GM12872 (cell line): ENCODE data around the gene KIRREL3.

ENCODE experiments used
- TF ChIP-seq, protein P1 (sequence below): IDR thresholded peaks from 3 replicates; pipeline ENCODE4 v1.5.1; 2011; ENCODE audit warnings: low read depth, mild to moderate bottlenecking, low read length, moderate library complexity; ENCODE audit not compliant: insufficient read depth

The KIRREL3 gene

DNA sequence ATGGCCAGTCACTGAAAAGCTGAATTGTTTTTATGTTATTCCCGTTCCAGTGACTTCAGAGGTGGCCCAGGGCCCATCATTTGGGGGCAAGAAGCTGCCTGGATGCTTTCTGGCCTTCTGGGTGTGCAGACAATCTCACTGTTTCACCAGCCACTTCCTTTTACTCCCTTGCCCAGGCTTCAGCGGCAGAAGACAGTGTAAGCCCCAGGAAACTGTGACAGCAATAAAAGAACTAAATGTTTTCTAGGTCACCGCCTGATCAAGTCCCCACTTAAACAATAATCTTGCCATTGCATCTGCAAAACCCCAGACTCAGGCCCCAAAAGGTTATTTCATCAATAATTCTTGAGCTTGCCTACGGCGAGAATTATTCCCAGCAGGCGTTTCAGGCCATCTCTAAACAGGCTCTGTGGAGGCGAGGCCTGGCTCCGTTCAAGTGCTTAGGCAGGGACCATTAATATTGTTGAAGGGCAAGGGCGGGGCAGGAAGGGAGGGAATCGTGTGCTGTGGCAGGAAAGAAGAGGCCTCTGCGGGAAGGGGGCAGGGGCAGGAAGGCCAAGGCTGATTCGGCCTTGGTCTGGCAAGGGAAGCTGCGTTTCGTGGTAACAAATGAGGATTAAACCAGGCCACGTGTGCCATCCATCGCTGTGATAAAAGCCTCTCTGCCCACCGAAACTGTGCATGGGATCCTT is 252.3 kb downstream of the KIRREL3 start:
- TF ChIP-seq, protein P1, sequence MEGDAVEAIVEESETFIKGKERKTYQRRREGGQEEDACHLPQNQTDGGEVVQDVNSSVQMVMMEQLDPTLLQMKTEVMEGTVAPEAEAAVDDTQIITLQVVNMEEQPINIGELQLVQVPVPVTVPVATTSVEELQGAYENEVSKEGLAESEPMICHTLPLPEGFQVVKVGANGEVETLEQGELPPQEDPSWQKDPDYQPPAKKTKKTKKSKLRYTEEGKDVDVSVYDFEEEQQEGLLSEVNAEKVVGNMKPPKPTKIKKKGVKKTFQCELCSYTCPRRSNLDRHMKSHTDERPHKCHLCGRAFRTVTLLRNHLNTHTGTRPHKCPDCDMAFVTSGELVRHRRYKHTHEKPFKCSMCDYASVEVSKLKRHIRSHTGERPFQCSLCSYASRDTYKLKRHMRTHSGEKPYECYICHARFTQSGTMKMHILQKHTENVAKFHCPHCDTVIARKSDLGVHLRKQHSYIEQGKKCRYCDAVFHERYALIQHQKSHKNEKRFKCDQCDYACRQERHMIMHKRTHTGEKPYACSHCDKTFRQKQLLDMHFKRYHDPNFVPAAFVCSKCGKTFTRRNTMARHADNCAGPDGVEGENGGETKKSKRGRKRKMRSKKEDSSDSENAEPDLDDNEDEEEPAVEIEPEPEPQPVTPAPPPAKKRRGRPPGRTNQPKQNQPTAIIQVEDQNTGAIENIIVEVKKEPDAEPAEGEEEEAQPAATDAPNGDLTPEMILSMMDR, result no peak

DNA sequence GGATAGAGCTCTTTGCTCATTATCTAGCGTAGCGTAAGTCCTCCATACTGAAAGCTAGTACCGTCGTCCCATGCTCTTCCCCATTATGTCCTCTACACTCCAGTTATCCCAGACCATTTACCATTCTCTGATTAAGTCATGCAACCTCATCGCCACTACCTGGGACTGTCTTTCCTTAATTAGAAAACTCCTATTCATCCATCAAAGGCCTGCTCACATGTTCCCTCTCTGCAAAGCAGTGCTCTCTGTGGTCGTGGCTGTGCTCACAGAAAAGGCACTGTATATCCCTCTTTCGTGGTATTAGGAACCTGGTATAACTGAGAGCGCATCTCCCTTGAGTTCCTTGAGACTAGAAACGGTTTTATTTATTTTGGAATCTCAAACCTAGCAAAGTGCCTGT is 253.3 kb downstream of the KIRREL3 start:
- TF ChIP-seq, protein P1, result no peak

DNA sequence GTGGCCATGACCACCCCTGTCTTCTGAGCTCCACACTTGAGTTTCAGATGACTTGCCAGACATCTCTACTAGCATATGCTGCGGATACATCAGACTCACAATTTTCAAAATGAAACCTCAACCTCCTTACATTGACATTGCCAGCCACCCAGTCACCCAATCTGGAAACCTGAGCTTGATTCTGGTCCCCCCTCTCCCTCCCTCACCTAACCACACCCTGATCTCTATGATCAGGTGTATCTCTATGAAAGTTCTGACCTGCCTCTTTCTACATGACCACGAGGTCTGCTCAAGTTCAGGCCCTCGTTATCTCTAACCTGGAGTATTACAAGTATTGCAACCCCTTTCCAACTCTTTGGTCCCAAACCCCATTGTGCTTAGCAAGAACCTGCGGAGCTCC is 254.1 kb downstream of the KIRREL3 start:
- TF ChIP-seq, protein P1, result no peak

DNA sequence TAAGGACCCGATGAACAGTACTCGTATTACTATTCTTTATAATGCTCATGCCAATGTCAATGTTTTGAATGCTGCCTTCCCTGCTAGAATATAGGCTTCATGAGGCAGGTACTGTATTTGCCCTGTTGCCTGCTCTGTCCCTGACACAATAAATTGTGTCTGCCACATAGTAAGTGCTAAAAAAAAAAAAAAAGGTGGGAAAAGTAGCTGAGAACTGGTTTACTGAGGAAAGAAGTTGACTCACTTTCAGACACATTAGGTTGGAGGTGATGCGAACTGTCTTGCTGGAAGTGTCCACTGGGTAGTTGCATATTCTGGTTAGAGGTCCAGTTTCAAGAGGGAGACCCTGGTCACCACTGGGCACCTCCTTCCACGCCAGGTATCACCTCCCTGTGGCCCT is 255.9 kb downstream of the KIRREL3 start:
- TF ChIP-seq, protein P1, result no peak

DNA sequence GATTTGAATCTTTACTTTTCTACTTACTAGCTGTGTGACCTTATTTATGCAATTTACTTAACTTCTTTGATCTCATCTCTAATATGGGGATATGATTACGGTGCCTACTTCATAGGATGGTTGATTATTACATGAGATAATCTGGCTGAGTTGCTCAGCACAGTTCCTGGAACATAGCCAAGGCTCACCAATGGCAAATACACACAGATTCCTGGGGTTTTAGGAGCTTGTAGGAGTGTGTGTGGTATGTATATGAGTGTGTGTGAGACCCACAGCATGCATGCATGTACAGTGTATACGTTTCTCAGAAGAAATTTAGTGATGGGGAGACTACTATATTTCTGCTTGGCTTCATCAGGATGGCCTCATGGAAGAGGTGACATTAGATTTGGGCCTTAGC is 256.9 kb downstream of the KIRREL3 start:
- TF ChIP-seq, protein P1, result no peak

DNA sequence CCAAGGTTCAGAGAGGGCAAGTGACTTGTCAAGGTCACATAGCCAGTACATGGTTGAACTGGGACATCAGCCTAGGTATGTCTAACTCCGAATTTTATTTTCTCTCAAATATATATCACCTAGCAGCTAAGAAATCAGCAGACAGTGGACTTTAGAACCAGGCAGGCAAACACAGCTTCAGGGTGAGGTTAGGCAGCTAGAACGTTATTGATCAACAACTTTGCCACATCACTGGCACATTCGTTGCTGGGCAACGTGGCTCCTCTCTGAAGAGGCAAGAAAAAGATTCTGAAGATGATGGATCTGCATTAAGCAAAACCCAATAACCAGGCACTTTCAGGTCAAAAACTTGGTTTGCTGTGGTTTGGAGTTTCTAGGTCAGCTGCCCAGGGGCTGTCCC is 258.0 kb downstream of the KIRREL3 start:
- TF ChIP-seq, protein P1, result no peak

DNA sequence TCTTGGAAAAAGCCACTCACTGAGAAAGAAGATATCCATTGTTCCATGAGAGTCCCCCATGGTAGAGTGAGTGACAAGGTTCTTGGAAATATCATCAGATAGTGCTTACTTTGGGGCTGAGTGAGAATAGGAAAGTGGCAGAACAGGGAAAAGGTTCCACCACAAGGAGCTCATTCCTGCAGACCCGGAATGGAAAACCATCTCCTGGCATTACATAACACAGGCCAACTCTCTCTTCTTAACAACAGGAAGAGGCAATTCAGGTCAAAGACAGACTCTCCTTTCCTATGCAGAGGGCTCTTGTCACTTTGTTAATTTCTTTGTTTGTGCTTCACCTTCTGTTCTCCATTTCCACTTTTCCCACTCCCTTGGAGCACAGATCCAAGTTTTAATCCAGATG is 259.7 kb downstream of the KIRREL3 start:
- TF ChIP-seq, protein P1, result no peak
